KOPT-K1 (cell line): ENCODE results near the gene MAPKBP1.

Experiments
- H3K27ac ChIP-seq: fragments of 200-600 bp; sonication (generic); 2 replicates; pipeline ENCODE4 v1.5.1; 2016; ENCODE audit warnings: antibody characterized with exemption, mild to moderate bottlenecking, low read depth, low read length; ENCODE audit not compliant: poor library complexity, severe bottlenecking
- H3K36me3 ChIP-seq: fragments of 200-600 bp; sonication (generic); 2 replicates; pipeline ENCODE4 v1.5.1; 2017; ENCODE audit warnings: antibody characterized with exemption, mild to moderate bottlenecking, low read length, moderate library complexity; ENCODE audit not compliant: insufficient read depth
- H3K9me3 ChIP-seq: fragments of 200-600 bp; sonication (generic); 2 replicates; pipeline ENCODE4 v1.5.1; 2017; ENCODE audit warnings: antibody characterized with exemption, low read length, mild to moderate bottlenecking; ENCODE audit not compliant: insufficient read depth, poor library complexity, severe bottlenecking

Gene MAPKBP1

DNA sequence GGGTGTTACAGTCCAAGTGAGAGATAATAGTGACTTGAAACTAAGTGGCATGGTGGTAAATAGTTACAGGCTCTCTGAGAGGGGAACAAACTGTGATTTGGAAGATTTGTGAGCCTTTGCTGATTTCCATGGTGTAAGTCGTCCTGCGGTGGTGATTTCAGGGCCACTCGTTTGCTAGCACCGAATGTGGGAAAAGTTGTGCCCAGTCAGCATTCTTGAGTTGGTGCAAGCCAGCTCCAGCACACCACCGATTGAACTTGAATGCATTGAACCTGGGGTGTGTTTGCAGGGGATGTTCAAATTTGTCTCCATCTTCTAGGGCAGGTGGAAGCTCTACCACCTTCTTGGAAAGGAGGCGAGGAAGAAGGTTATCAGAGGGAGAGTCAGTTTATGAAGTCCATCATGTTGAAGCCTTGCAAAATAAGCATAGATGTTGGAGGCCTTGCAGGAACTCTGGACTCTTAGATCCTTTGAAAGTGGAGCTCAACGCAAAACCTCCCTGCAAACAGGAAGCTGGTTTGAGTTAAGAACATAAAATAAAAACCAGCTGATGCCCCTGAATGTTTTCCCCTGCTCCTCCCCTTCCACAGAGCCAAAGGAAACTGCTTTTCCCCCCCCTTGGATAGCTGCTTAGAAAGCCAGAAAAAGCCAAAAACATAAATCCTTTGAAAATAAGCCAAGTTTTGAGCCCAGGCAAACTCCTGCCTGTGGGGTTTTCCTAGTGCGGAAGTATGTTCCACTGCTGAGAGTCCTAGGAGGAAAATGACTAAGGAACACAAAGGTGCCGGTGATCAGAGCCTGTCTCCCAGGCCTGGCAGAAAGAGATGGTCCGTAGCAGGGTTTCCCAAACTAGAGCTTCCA is 21.9 kb downstream of the MAPKBP1 start:
- H3K27ac ChIP-seq: peak overlapping the region; percentile 38
- peaks cover 15% of the 10 kb centered on the region; the same call in 1 of the 2 replicates for H3K36me3 ChIP-seq
- H3K9me3 ChIP-seq: no peaks in the 10 kb centered on the region

DNA sequence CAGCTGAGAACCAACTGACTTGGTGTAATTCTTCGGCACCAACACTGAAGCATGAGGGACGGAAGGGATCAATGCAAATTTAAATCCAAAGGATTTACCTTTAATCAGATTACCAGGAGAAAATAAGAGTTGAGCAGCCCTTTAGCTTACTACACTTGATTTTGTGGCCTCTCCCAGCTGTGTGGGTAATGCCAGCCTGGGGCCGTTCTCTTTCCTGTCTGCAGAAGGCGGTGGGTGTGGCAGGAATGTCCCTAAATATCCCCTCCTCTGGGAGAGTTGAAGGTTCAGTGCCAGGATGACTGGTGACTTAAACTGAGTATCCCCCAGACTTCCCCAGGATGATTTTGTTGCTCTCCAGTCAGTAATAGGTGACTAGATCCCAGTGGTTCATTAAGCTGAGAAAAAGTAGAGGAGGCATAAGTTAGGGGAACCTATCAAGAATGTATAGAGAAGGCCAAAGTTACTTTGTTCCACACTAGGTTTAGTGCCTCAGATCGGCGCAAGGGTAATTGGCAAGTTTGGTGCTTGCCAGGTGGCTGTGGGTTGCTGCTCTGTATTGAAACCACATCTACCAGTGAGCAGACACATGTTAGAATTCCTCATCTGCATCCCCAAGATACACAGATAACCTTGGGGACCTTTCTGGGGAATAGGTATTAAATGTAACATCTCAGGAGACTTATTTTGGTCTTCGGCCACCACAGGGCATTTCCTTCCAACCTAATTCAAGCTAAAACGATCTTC is 23.1 kb downstream of the MAPKBP1 start:
- Histone ChIP-seq H3K27ac (peak overlapping the region; percentile 15), H3K36me3 (peaks cover 22% of the 10 kb centered on the region; the same call in 1 of the 2 replicates), H3K9me3 (no peaks in the 10 kb centered on the region)

GRCh38 chr15:41798607-41799487 is 24.6 kb downstream of the MAPKBP1 start:
- H3K27ac ChIP-seq: no peak overlapping the region
- no peaks in the 10 kb centered on the region for H3K9me3 ChIP-seq
- H3K36me3 ChIP-seq: peaks cover 22% of the 10 kb centered on the region; the same call in 1 of the 2 replicates

DNA sequence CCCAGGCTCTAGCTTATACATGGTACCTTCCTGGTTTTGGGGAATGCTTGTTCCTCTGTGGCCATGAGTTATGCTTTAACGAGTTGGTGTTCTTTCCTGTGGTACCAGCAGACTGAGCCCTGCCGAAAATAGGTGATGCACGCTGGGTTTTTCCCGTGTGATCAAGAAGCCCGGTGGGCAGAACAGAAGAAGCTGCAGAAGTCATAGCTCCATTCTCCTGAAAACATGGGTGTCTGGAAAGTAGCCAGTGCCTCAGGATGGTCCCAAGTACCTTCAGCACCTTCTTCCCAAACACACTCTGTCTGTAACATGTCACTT is 25.2 kb downstream of the MAPKBP1 start:
- Histone ChIP-seq H3K36me3 (peaks cover 22% of the 10 kb centered on the region; the same call in 1 of the 2 replicates), H3K9me3 (no peaks in the 10 kb centered on the region), H3K27ac (no peak overlapping the region)

DNA sequence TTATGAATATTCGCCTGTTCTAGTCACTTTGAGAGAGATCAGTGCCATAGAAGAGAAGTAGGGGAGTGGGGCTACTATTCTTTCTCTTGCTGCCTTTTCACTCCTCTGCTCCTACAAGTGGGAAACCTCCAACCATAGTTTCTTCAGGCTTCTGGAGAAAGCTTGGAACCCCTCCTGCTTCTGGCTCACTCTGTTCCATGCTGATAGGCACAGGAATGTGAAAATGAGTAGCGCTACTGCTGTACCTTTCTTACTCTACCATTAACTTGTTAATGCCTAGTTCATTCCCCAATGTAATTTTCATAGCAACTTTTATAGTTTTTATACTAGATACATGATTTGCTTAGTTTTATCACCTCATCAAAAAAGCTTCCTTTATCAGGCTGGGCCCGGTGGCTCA is 26.9 kb downstream of the MAPKBP1 start:
- Histone ChIP-seq H3K27ac (no peak overlapping the region), H3K36me3 (peaks cover 22% of the 10 kb centered on the region; the same call in 1 of the 2 replicates), H3K9me3 (no peaks in the 10 kb centered on the region)

- Histone ChIP-seq H3K27ac (no peak overlapping the region), H3K36me3 (peaks cover 22% of the 10 kb centered on the region; the same call in 1 of the 2 replicates), H3K9me3 (no peaks in the 10 kb centered on the region)
Measured at GRCh38 chr15:41801850-41802455, 27.7 kb downstream of the MAPKBP1 start.

DNA sequence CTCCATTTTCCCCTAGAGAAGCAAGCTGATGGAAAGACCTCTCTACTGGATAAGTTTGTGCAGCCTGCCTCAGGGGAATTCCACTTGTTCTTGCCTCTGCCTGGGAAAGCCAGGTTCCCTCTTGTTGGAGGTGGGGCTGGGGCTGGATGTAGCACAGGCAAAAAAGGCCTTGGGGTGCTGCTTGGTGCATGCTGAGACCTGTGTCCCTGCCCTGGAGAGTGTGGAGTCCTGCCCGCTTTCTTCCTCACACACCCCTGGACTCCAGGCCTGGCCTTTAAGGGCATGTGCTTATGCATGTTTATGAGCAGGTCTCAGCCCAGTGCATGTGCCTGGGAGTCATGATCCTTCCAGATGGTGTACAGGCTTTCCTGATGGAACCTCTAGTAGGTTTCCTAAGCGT is 30.1 kb downstream of the MAPKBP1 start:
- Histone ChIP-seq H3K36me3 (peaks cover 22% of the 10 kb centered on the region; the same call in 1 of the 2 replicates), H3K9me3 (no peaks in the 10 kb centered on the region), H3K27ac (no peak overlapping the region)

DNA sequence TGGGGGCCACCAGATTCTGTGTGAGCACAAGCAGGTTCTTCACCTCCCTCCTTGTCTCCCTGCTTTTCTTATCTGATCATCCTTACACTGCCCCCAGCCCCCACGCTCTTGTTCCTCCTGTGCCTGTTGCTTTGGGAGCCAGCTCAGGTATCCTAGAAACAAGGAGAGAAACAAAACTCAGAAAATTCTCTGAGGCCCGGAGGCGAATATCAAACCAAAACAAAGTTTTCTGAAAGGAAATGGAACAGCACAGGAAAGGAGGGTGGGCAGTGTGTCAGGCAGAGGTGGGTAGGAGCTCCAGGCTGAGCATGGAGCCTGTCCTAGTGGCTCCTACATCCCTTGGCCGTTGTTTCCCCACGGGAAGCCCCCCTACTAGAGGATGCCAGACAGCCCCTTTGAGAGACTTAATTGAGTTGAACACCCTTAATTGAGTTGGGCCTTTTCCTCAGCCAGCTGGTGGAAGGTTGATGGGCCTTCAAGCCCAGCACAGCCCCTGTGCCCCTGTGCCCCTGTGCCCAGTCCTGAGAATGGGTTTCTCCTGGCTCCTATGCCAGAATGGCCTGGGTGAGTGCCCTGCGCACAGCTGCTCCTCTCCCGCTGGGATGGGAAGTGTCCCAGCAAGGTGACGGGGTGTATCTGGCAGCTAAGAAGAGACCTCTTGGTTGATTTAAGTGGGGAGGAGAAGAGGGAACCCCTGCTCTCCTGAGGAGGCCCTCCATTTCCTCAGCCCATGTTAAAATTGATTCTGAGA is 30.8 kb downstream of the MAPKBP1 start:
- peaks cover 18% of the 10 kb centered on the region; the same call in 1 of the 2 replicates for H3K36me3 ChIP-seq
- H3K9me3 ChIP-seq: no peaks in the 10 kb centered on the region
- no peak overlapping the region for H3K27ac ChIP-seq

GRCh38 chr15:41805711-41806110 is 31.4 kb downstream of the MAPKBP1 start:
- H3K36me3 ChIP-seq: peaks cover 12% of the 10 kb centered on the region; the same call in 1 of the 2 replicates
- H3K9me3 ChIP-seq: no peaks in the 10 kb centered on the region
- no peak overlapping the region for H3K27ac ChIP-seq

GRCh38 chr15:41806291-41807181 is 32.3 kb downstream of the MAPKBP1 start:
- no peak overlapping the region for H3K27ac ChIP-seq
- H3K9me3 ChIP-seq: no peaks in the 10 kb centered on the region
- peaks cover 4% of the 10 kb centered on the region; the same call in 1 of the 2 replicates for H3K36me3 ChIP-seq

DNA sequence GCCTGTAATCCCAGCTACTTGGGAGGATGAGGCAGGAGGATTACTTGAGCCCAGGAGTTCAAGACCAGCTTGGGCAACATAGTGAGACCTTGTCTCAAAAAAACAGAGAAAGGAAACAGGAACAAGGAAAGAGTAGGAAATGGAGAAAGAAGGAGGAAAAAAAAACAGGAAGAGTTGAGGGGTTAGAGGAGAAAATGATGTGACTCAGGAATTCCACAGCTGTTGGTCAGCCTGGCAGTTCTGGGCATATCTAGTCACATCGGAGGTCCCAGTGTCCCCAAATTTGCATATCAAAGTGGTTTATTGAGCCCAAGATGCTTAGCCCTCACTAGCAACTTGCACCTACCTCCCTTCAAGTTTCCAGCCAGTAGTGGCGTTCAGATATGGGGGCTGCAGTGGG is 34.8 kb downstream of the MAPKBP1 start:
- H3K27ac ChIP-seq: peak overlapping the region; percentile 54
- peaks cover 5% of the 10 kb centered on the region; the same call in 1 of the 2 replicates for H3K36me3 ChIP-seq
- H3K9me3 ChIP-seq: no peaks in the 10 kb centered on the region

DNA sequence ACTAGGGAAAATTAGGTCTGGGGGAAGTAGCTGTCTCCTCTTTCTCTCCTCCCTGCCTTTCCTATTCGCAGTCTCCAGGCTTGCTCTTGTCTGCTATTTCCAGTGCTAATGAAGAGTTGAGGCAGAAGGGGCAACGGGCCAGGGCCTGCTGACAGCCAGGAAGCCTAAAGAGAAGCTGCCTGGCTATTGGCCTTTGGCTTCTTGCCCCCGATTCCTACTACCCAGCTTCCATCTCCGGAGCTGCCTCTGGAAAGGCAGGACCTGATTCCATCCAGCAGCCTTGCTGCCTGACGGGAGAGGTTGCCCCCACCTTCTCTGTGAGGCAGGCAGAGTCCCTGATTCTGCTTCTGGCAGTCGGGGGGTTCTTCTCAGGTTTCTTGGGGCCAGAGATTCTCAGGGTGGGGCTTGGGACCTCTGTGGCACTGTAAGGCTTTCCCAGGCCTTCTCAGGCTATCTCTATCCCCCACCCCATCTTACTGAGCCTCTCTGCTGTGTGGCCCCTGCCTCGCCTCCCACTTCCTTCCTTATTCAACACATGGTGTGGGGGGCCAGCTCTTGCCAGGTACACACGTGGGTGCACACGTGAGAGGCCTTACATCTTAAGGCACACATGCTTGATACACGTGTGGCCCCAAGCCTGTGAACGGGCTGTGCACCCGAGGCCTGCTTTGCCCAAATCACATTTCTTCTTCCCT is 35.4 kb downstream of the MAPKBP1 start:
- Histone ChIP-seq H3K36me3 (peaks cover 5% of the 10 kb centered on the region; the same call in 1 of the 2 replicates), H3K27ac (peak overlapping the region; percentile 54), H3K9me3 (no peaks in the 10 kb centered on the region)
